NCI-H2171 treated with DMSO at 0.1 percent for 48 hours (cell line): ENCODE data around the gene ARHGAP44.
"Not testable (repeated sequence)": the region's sequence is repeated elsewhere in the genome, so short reads cannot be mapped to it uniquely, and the experiment has no call there.

ENCODE experiments used
- DNase-seq: peaks from one replicate; lab custom pipeline; 2025; lab: John Stamatoyannopoulos, UW

The ARHGAP44 gene

DNA sequence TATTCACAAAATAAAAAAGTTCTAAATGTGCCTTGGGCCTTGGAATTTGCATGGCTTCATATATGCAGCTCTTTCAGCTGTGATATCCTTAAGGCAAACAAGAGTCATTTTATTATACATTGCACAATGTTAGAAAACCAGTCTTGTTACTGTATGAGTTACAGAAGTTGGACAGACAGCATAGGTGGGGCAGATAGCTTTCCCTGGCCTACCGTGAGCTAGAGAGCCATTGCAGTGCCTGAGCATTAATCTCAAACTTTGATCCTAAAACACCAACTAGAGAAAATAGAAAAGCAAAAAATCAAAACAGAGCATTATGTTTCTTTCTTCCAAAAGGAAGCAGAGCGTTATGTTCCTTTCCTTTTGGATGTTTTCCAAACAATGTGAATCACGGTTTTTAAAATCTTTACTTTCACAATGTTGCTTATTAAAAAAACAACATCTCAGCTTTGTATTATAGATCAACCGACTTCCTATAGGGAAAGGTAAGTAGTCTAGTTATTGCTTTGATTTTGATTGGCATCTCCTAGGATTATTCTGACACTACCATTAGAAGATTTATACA lies 32.2 kb downstream of the ARHGAP44 start:
- no peak for DNase-seq

DNA sequence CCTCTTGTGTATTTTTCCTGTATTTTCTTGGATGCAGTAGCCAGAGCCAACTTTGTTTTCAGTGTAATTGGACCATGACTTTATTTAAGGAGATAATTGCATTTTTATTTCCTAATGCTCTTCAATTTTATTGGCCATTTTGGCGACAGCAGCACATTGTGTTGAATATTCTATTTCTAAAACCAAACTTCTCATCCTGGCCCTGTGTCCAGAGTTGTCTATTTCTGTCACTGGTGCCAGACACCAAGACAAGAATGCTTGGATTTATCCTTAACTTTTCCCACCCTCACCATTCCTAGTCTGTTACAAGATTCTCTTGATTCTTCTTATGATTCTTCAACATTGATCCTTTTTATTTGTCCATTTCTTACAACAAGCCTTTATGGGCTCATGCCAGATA lies 37.1 kb downstream of the ARHGAP44 start:
- DNase-seq, result no peak

DNA sequence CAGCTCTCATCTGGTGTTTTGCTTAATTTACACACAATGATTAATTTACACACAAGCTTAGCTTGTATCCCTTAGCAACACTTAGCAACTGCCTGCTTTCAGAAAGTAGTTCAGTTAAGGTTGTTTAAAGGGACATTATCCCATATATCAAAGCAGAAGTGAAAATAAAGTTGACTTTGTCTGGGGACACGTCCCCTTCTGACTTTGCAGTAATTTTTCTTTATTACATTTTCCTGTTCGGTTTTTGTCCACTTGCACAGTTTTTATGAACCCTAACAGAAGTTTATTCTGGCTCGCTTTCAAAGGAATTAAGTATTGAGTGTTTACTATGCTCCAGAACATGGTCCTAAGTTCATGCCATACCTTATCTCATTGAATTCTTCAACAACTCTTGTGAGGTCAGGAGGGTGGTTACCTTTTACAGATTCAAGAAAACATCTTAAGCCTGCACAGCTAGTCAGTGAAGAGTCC lies 41.5 kb downstream of the ARHGAP44 start:
- no peak for DNase-seq

DNA sequence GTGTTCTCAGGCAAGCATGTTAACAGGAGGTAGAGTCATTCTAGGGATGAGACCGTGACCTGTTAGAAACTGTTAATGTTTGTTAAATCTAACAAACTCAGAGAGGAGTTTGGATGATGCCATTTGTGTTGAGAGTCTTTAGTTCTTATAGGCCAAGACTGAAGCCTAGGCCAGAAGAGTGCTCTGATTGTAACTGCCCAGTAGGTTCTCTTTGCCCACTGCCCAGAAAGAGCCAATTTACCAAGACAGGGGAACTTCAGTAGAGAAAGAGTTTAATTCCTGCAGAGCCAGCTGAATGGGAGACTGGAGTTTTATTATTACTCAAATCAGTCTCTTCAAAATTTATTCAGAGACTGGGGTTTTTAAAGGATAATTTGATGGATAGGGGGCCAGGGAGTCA lies 42.5 kb downstream of the ARHGAP44 start:
- no peak for DNase-seq

DNA sequence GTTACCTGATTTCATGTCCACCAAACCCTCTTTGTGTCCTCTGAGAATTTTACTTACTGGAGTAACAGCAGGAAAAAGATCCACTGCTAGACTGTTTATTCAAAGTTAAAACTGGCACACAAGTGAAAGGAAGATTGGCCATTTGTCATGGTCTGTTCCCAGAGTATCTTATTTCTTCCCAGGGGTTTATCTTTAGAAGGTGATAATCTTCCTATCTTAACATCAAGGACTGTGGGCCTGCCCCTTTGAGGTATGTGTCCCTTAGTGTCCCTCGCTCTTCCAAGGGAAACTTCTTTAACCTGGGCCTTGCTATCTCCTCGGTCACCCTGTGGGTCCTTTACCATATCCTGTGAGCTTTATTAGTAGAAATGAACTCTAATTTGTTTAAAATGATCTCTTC lies 49.7 kb downstream of the ARHGAP44 start:
- DNase-seq, result no peak

DNA sequence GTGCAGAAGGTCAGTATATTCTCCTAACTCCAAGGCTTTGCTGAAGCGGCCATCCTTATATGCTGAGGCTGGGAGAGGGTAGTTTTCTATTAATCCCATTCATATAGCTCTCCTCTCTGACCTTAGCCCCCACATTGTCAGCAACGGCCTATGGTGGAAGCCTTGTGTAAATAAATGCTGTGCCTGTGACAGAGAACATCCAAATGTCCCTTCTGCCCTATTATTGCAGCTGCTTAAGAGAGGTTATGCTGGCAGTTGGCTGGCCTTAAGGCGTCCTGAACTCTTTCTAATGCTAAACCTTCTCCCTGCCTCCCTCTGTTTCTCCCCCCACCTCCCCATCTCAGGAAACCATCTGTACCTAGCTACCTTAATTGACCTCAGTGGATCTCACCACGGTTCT lies 53.6 kb downstream of the ARHGAP44 start:
- no peak for DNase-seq

DNA sequence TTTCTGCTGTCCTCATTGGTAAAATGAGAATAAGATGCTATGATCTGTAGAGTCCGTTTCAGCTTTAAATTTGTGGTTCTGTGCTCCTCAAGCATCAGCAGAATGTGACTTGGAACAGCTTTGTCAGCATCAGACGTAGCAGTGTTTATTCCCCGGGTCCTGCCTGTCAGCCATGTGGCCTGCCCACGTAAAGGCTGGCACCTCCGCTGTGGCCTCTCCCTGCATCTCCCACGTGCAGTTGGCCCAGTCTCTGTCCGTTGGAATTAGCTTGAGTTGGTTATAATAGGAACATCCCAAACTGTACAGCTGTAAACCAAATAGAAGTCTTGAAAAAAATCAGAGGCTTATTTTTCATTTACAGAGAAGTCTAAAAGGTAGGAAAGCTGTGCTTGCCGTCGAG lies 61.7 kb downstream of the ARHGAP44 start:
- DNase-seq, result no peak

DNA sequence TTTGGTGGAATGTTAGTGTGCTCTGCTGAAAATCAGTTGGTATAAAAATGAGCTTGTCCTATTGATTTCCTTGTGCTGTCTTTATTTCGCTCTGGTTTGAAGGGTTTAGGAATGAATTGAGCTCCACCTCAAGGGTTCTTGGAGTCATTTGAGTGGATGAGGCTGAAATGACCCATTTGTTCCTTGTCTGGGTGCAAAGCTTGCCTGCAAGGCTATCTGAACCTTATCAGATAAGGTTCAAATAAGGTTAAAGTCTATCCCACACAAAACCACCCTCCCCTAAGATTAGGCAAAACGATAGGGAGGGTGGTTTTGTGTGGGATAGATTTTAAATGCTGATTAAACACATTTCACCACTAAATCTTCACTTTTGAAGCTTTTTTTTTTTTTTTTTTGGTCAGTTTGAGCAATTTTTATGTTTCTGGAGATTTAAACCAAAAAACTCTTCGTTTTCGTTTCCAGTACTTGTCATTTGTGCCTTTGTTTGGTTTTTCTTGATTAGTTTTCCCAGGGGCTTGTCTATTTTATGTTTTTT lies 62.7 kb downstream of the ARHGAP44 start:
- no peak for DNase-seq

DNA sequence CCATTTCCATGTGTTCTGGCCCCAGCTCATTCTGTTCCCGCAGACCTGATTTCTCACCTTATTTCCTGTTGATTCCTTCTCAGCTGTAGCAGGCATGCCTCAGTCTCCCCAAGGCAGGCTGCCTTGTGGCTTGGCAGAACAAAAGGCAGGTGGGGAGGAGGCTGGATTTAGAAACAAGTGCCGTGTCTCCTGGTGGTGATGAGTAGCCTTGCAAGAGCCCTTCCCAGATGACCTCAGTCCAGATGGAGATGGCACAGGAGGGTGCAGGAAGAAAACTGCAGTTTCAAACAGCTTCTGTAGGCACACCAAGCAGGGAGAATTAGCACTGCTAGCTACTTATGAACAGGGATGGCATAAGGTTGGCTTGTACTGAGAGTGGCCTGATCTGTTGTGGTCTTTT lies 64.6 kb downstream of the ARHGAP44 start:
- no peak for DNase-seq

DNA sequence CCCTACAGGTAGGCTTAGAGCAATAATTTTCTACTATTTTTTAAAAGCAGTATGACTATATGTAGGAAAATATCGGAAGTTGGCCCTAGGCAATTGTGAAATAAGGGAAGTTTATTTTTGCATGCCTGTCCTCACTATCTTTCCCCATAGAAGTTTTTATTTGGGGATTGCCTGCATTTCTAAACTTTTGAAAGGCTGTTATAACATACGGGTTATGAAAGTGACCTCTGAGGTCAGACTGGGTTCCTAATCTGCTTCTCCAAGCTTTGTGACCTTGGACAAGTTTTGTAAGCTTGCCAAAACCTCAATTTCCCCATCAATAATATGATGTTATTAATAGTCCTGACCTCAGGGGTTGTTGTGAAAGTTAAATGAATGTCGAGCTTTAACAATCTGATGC lies 67.1 kb downstream of the ARHGAP44 start:
- DNase-seq, result no peak

DNA sequence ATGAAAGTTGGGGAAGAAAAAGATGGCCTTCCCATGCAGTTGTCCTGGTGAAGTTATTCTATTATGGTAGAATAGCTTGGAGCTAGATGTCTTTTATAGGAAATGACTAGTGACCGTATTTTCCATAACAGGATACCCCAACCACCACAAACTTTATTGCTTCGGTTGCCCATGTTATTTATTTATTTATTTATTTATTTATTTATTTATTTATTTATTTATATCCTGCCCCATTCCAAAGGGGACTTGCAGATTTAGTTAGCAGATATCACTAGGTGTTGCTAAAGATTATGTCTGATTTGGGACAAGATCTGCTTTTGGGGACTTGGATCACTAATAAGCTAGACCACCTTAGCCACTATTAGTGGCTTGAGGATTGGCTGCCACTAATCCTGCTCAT lies 68.3 kb downstream of the ARHGAP44 start:
- no peak for DNase-seq

DNA sequence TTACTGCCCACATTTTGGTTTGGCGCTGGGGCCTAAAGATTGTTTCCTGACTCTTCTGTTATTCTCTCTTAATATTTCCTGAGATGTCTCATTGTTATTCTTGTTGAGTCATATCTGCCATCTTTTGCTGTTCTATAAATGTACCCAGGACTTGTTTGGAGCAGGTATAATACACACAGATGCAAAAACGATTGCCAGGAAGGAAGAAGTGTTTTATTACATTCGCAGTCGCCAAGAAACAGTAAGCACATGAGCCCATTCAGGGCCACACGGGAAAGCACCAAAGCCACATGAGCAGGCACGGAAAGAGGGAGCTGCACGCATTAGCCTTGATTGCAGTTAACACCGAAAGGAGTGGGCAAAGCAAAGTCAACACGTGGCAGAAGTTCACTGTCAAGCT lies 70.2 kb downstream of the ARHGAP44 start:
- no peak for DNase-seq

DNA sequence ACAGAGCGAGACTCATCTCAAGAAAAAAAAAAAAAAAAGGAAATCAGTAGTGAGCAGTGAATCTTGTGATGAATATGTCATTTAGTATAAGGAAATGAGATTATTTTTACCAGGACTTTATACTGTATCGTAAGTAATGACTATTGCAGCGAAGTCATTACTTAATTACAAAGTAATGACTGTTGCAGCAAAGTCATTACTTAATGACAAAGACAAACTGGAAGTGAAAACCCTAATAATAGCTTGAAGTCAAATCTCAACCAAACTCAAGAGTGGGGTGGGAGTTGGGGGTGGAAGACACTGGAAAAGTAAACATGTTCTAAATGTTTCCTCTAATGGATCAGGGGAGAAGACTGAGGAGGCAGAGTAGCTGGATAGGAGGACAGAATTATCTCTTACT lies 76.5 kb downstream of the ARHGAP44 start:
- no peak for DNase-seq

DNA sequence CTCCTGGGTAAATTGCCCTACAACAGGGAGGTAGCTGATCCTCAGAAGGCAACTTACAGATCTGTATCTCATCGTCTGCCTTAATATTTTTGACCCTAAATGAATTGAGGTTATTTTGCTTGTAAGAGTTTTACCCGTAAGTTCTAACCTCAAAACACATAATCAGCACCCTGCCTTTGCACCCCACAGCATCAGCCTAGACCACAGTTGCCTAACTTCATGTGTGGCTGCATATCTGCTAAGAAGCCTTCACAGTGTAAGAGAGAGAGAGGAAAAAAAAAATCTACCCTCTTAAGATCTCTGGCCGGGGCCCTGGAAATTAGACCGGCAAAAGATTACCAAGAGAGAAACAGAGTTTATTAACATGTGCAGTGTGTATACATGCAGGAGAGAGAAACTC lies 76.9 kb downstream of the ARHGAP44 start:
- no peak for DNase-seq

DNA sequence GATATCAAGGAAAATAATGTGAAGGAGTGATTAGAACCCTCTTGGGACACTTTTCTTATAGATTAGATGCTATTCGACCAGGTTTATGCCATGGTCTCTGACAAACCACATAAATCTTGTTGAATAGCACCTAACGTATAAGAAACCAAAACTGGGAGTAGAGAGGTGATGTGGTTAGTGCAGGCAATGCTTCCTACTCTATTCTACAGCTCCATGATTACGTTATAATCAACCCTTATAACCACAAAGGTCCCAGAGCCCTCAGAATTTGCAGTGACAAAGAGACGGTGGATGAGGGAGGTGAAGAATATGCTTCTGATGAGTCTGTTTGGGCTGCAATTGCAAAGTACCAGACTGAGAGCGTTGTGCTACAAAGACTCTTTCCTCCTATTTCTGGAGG lies 78.4 kb downstream of the ARHGAP44 start:
- DNase-seq, result no peak

DNA sequence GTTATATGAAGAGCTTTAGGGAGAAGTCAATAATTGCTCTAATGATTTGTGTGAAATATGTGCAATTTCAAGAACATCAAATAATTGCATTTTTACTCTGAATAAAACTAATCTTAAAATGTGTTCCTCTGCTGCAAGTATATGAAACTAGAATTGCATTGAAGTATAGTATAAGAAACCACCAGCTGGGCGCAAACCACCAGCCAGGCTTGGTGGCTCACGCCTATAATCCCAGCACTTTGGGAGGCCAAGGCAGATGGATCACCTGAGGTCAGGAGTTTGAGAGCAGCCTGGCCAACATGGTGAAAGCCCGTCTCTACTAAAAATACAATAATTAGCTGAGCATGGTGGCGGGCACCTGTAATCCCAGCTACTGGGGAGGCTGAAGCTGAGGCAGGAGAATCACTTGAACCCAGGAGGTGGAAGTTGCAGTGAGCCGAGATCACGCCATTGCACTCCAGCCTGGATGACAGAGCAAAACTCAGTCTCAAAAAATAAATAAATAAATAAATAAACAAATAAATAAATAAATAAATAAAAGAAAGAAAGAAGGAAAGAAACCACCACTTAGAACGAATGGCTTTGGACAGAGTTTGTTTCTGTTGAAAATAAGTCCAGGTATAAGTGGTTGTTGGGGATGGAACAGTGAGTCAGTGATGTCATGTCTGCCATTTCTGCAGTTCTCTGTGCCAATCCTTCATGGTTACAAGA lies 84.3 kb downstream of the ARHGAP44 start:
- DNase-seq, result not testable (repeated sequence)

DNA sequence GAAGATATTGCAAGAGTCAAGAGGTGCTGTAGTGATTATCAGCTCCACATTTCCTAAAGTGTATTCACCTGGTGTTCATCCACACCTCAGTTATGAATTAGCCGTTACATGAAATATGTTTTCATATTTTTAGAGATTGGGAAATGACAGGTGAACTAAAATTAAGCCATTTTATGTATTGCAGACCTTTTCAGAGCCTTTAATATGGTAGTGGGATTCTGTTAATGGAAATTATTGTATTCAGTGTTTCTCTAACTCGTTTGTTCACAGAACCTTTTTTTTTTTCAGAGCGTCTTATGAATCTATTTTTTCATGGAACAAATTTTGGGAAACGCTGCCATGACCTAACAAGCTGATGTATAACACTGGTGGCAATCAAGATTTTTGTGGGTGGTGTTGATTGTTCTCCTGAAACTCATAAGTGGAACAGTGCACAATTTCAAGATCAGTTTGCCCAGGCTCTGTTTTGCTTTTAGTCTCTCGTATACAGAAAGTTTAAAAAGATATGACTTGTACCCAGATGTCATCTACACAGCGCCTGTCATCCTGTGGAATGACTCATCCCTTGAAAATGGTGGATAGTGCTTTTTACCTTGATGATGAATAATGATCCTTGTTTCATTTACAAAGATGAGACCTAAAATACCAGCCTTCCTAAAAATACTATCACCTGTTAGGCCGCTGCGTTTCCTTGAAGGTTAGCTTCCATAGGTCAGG lies 88.8 kb downstream of the ARHGAP44 start:
- DNase-seq, result no peak

DNA sequence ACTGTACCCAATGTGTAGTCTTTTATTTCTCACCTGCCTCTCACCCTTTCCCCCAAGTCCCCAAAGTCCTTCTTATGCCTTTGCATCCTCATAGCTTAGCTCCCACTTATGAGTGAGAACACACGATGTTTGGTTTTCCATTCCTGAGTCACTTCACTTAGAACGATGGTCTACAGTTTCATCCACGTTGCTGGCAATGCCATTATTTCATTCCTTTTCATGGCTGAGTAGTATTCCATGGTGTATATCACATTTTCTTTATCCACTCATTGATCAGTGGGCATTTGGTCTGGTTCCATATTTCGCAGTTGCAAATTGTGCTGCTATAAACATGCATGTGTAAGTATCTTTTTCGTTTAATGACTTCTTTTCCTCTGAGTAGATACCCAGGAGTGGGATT lies 89.8 kb downstream of the ARHGAP44 start:
- not testable (repeated sequence) for DNase-seq

DNA sequence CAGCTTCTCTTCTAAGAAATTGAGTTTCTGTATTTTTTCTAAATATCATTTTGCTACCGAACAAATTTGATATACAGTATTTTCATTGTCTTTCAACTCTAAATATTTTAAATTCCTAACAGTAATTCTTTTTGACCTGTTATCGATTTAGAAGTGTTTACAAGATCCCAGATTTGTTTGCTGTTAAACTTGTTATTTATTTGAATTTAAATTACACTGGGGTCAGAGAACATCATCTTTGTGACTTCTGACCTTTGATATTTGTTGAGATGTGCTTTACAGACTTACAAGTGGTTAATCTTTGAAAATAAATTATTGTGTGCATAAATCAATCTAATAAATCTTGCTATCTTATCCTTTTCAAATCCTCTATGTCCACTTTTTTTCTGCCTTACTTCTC lies 94.2 kb downstream of the ARHGAP44 start:
- DNase-seq, result no peak

DNA sequence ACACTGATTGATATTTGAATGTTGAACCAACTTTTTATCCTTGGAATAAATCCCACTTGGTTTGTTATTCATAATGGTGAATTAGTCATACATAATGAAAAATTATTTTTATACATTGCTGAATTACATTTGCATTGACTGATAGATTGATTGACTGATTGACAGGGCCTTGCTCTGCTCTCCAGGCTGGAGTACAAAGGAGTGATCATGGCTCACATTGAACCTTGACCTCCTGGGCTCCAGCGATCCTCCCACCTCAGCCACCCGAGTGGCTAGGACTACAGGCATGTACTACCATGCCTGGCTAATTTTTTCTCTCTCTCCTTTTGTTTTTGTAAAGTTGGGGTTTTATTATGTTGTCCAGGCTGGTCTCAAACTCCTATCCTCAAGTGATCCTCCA lies 97.8 kb downstream of the ARHGAP44 start:
- no peak for DNase-seq

DNA sequence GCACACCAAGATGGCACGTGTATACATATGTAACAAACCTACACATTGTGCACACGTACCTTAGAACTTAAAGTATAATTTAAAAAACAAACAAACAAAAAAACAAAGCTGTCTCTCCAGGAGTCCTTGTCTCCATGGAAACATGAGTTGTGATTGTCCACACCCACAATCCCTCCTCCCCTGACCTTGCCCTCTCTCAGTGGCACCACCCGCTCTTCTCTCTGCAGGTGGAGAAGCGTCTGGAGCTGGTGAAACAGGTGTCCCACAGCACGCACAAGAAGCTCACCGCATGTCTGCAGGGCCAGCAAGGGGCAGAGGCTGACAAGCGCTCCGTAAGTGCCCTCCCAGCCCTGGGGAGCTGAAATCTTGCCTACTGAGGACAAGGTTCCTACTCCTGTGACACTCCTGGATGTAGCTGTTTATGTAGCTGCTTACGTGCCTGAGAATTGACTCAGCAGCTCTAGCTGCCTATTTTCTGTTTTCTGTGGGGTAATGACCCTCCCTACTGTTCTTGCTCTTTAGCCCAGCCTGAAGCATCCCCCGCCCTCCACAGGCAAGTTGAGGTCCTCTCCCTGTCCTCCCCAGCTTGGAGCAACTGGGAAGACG lies 107.0 kb downstream of the ARHGAP44 start:
- DNase-seq, result no peak

DNA sequence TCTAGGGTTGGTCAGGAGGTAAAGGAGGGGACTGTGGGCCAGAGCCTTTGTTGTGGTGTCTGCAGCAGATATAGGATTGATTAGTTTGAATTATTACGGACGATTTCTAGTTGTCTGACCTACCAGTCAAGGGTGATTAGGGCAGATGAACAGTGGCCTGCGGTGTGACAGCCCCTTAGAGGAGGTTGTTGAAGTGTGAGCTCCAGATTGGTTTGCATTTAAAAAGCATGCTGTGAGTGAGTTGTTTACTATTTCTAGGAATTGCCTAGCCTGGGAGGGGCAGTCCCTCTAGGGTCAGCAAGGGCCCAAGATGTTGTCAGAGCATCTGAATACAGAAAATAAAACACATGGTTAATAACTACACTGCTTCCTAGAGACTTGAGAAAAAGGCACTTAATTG lies 108.8 kb downstream of the ARHGAP44 start:
- no peak for DNase-seq

DNA sequence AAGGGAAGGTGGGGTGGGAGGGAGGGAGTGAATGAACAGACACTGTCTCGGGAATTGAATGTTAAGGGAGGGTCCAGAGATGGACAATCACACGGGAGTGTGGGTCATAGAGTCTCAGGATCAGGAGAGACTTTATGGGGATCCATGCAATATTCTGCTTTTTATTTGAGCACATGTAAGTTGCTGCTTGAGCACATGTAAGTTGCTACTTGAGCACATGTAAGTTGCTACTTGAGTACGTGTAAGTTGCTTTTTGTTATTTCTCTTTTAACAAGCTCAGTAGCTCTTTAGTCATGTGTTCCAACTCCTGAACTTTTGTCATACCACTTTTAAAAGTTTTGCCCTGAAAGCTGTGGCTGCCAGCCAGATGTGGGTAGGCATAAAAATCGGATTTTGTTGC lies 110.3 kb downstream of the ARHGAP44 start:
- no peak for DNase-seq
